BJ (cell line): ENCODE measurements around the gene SYMPK. TPM values are rescaled to one million over a fixed set of nuclear protein-coding genes. Genes with fewer than 3 reads are reported as not detected.

Experiments
- CTCF ChIA-PET: fragments of 350-600 bp; formaldehyde crosslinking; extraction: SDS; loops from one replicate; lab custom pipeline; 2021; ENCODE audit warnings: antibody characterized with exemption, inconsistent platforms; lab: Yijun Ruan, JAX
- POLR2A ChIA-PET: fragments of 300-600 bp; sonication (Branson Sonifier 250); formaldehyde crosslinking; extraction: SDS; loops from one replicate; lab custom pipeline; 2021; ENCODE audit warnings: antibody characterized with exemption; lab: Charles Lee
- DNase-seq: peaks from one replicate; pipeline ENCODE4 v3.0.0-alpha.2; 2011; ENCODE audit warnings: low read depth
- H3K27me3 ChIP-seq: 2 replicates; pipeline ENCODE4 v1.6.0; 2011; ENCODE audit warnings: low read length; ENCODE audit not compliant: control insufficient read depth, insufficient read depth
- H3K36me3 ChIP-seq: 2 replicates; pipeline ENCODE4 v1.5.1; 2011; ENCODE audit warnings: low read length; ENCODE audit not compliant: control insufficient read depth, insufficient read depth
- H3K4me3 ChIP-seq: 2 replicates; pipeline ENCODE4 v1.5.1; 2011; ENCODE audit warnings: low read depth, mild to moderate bottlenecking, control low read depth, low read length
- polyA minus RNA-seq: library from RNA; depleted of rRNA, polyadenylated mRNA; stranded (reverse); fragments of >200 nt; gene quantifications from 2 replicates; pipeline ENCODE4 v1.2.3, GENCODE V29; 2011; rRNA and poly(A)+ RNA removed
- polyA plus RNA-seq: library from polyadenylated mRNA; depleted of rRNA; stranded (reverse); fragments of >200 nt; gene quantifications from 2 replicates; pipeline ENCODE4 v1.2.3, GENCODE V29; 2011; rRNA removed
- TF ChIP-seq, protein P1 (sequence below): IDR thresholded peaks from 2 replicates; pipeline ENCODE4 v1.5.1; 2011; ENCODE audit warnings: low read depth, mild to moderate bottlenecking, control low read depth, inconsistent platforms, low read length, moderate library complexity; ENCODE audit not compliant: insufficient read depth

SYMPK gene
- polyA plus RNA-seq = 45.8 and 60.2 TPM in 2 replicates
- 52.5 and 55.9 TPM in 2 replicates for polyA minus RNA-seq

GRCh38 chr19:45862564-45863334, at the start of gene SYMPK:
Gene SYMPK (minus strand): TSS chr19:45863147. CDS start chr19:45854495, 8,652 bp downstream.
- H3K27me3 ChIP-seq = peaks cover 24% of the 10 kb centered on the region
- peak within 1 kb of the TSS; percentile 78 for H3K4me3 ChIP-seq
- DNase-seq = peak; percentile 91
- POLR2A ChIA-PET = interaction anchor here (0.9 kb wide), 1 partner anchor 24 kb away, joined by 3 read pairs; the partner anchor contains the start of gene IRF2BP1
- peaks cover 2% of the 10 kb centered on the region; the same call in 1 of the 2 replicates for H3K36me3 ChIP-seq
- TF ChIP-seq, protein P1, sequence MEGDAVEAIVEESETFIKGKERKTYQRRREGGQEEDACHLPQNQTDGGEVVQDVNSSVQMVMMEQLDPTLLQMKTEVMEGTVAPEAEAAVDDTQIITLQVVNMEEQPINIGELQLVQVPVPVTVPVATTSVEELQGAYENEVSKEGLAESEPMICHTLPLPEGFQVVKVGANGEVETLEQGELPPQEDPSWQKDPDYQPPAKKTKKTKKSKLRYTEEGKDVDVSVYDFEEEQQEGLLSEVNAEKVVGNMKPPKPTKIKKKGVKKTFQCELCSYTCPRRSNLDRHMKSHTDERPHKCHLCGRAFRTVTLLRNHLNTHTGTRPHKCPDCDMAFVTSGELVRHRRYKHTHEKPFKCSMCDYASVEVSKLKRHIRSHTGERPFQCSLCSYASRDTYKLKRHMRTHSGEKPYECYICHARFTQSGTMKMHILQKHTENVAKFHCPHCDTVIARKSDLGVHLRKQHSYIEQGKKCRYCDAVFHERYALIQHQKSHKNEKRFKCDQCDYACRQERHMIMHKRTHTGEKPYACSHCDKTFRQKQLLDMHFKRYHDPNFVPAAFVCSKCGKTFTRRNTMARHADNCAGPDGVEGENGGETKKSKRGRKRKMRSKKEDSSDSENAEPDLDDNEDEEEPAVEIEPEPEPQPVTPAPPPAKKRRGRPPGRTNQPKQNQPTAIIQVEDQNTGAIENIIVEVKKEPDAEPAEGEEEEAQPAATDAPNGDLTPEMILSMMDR = no peak
- CTCF ChIA-PET = interaction anchor here (1.0 to 5.2 kb wide), 7 partner anchors 13 to 154 kb away, joined by 3 to 49 read pairs (median 6); partner anchors contain the start of gene IRF2BP1

- no peaks in the 10 kb centered on the region for H3K36me3 ChIP-seq
- H3K27me3 ChIP-seq = peaks cover 6% of the 10 kb centered on the region; the same call in 1 of the 2 replicates
- TF ChIP-seq, protein P1 = no peak
- ChIA-PET POLR2A (no interaction called here), CTCF (interaction anchor here (0.6 kb wide), 1 partner anchor 13 kb away, joined by 3 read pairs; no protein-coding TSS in a partner anchor)
- no peak overlapping the region for H3K4me3 ChIP-seq
- no peak for DNase-seq
These were observed 48.3 kb upstream of the SYMPK start for GRCh38 chr19:45911291-45911690.

GRCh38 chr19:45908956-45909355, 46.0 kb upstream of the SYMPK start:
- TF ChIP-seq, protein P1 = no peak
- ChIA-PET POLR2A (no interaction called here), CTCF (interaction anchor here (2.1 kb wide), 1 partner anchor 8 kb away, joined by 4 read pairs; no protein-coding TSS in a partner anchor)
- no peaks in the 10 kb centered on the region for H3K36me3 ChIP-seq
- DNase-seq = no peak
- peaks cover 7% of the 10 kb centered on the region; the same call in 1 of the 2 replicates for H3K27me3 ChIP-seq
- no peak overlapping the region for H3K4me3 ChIP-seq

DNA sequence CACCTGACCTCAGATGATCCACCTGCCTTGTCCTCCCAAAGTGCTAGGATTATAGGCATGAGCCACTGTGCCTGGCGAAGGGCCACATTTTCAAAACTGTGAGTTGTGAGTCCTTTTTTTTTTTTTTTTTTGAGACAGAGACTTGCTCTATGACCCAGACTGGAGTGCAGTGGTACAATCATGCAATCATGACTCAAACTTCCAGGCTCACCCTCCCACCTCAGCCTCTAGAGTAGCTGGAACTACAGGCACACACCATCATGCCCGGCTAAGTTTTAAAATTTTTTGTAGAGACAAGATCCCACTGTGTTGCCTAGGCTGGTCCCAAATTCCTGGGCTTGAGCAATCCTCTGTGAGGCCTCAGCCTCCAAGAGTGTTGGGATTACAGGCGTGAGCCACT, 43.3 kb upstream of the SYMPK start:
- Histone ChIP-seq H3K4me3 (no peak overlapping the region), H3K27me3 (peaks cover 7% of the 10 kb centered on the region; the same call in 1 of the 2 replicates), H3K36me3 (no peaks in the 10 kb centered on the region)
- POLR2A ChIA-PET = no interaction called here
- TF ChIP-seq, protein P1 = no peak
- CTCF ChIA-PET = no interaction called here
- no peak for DNase-seq

- ChIA-PET CTCF (no interaction called here), POLR2A (no interaction called here)
- H3K27me3 ChIP-seq = peaks cover 6% of the 10 kb centered on the region; the same call in 1 of the 2 replicates
These were observed 42.1 kb upstream of the SYMPK start for GRCh38 chr19:45905011-45905410.

More at GRCh38 chr19:45905011-45905410, 42.1 kb upstream of the SYMPK start:
- Histone ChIP-seq H3K36me3 (no peaks in the 10 kb centered on the region), H3K4me3 (no peak overlapping the region)
- TF ChIP-seq, protein P1 = no peak
- DNase-seq = no peak
